Astrocyte of the hippocampus (primary cell): ENCODE data around the gene YOD1.

Experiments
- DNase-seq: peaks from one replicate; pipeline ENCODE4 v3.0.0; 2011; ENCODE audit warnings: low read depth, low spot score

Gene YOD1

GRCh38 chr1:207073906-207074820 lies 23.2 kb upstream of the YOD1 start:
- no peak for DNase-seq

DNA sequence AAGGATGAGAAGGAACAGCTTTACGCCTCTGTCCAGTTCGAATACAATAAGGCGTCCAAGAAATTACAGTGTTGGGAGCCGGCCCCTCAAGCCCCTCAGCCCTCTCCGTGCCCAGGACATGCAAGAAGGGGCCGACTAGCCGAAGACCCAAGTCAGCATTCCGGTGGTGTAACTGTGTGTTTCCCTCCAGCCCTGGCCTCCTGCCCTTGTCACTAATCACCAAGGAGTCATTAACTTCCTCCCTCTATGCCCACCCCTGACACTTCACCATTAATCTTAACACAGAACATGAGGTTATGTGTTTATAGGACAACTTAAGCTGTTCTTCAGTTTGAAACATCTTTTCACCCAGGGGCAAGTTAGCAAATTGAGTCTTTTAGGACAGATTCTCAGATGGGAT lies 21.2 kb upstream of the YOD1 start:
- no peak for DNase-seq

DNA sequence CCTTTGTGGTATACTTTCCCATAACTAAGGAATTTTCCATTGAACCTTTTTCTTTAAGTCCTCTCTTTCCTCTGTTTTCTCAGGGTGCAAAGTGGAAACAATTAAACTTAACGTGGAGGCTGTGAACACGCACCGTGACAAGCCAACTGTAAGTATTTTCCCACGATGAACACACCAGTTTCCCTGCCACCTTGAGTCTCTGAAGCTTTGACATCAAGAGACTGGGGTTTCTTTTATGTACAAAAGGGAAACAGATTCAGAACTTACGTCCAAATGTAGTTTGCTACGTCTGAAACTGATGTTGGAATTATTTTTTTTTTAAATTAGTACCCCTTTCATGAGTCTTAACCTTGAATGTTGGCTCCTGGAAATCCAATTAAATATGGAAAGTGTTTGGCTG lies 20.4 kb upstream of the YOD1 start:
- no peak for DNase-seq

- no peak for DNase-seq
Observed at GRCh38 chr1:207070811-207071210, 19.8 kb upstream of the YOD1 start.

GRCh38 chr1:207069858-207070506 lies 19.0 kb upstream of the YOD1 start:
- DNase-seq = no peak

GRCh38 chr1:207069061-207069460 lies 18.1 kb upstream of the YOD1 start:
- no peak for DNase-seq

DNA sequence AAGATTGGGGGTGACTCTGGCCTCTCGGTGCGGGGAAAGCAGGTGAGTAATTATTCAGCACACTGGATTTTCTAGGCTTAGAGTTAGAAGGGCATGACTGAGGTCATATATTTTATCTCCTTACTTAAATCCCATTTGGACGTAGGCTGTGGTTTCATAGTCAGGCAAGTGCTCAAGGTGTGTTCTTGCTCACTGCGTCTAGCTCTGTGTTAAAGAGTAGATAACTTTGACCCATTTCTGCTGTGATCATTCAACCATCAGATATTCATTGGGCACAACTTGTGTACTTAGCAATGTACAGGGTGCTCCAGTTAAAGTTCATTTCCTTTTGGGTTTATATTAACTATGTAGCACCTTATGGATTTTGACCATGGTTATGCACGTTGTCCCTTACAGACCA lies 16.7 kb upstream of the YOD1 start:
- no peak for DNase-seq

DNA sequence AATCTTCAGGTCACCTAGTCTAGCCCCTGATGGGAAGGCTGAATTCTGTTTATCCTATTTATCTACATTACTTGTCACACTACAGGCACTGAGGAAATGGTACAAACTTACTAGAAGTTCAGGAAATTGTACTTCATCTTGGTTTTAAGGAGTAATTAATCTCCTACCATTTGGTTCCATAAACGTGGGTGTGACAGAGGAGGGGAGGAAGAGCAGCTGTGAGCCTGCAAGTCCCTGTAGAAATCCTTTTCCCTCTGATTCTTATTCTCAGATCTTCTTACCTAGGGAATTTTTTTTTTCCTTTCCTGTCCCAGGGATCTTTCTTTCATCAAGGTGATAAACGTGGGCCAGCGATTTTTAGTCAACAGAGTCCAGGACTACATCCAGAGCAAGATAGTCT lies 16.2 kb upstream of the YOD1 start:
- no peak for DNase-seq

DNA sequence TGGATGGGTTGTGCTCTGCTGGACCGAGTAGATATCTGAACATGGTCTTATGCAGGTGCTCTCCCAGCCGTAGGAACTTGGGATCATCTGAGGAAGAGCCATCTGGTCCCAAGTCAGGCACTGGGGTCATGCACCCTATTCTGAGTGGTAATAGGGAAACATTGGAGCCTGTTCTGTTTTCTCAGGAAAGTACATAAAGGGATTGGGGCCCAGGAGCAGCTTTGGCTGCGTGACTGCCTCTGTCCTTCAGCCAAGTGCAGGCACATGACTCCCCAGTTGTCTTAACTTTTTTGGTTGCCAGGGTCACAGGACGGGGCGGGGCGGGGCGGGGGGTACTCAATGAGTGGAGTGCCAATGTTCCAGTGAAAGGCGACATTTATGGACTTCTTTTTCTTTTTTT lies 13.6 kb upstream of the YOD1 start:
- DNase-seq = no peak

- DNase-seq = no peak
Observed at GRCh38 chr1:207063014-207063413, 12.0 kb upstream of the YOD1 start.

- no peak for DNase-seq
Observed at GRCh38 chr1:207062058-207062457, 11.1 kb upstream of the YOD1 start.

DNA sequence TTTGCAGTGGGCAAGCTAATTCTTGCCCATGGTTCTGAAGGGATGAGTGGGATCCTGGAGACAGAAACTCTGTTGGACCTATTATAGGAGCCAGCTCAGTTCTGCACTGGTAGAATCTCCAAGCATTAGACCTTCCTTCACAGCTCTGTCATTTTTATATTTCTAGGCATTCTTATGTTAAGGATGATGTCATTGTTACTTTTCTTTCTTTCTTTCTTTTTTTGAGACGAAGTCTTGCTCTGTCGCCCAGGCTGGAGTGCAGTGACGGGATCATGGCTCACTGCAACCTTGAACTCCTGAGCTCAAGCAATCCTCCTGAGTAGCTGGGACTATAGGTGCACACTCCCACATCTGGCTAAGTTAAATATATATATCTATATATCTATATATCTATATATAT lies 9.6 kb upstream of the YOD1 start:
- DNase-seq = no peak

DNA sequence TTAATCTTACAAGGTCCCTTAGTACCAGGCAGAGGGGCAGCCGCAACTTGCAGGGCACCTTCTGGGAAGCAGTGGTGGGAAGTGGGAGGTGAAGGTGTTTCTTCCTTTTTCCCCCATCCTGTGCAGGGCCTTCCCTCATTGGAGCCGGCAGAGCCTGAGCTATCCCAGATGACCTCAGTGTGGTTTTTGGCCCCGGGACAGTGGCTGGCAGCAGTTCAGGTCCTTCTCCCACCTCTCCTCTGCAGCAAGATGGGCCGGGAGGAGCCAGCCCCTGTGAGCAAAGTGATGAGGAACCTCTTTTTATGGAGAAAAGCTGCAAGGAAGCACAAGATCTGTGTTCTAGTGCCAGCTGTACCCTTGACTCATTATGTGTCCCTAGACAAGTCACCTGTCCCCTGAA lies 8.9 kb upstream of the YOD1 start:
- no peak for DNase-seq

- no peak for DNase-seq
Observed at GRCh38 chr1:207058878-207059867, 8.2 kb upstream of the YOD1 start.

- no peak for DNase-seq
Observed at GRCh38 chr1:207058252-207058651, 7.2 kb upstream of the YOD1 start.

- DNase-seq = no peak
Observed at GRCh38 chr1:207056673-207057072, 5.7 kb upstream of the YOD1 start.

GRCh38 chr1:207055386-207056001 lies 4.5 kb upstream of the YOD1 start:
- DNase-seq = no peak

DNA sequence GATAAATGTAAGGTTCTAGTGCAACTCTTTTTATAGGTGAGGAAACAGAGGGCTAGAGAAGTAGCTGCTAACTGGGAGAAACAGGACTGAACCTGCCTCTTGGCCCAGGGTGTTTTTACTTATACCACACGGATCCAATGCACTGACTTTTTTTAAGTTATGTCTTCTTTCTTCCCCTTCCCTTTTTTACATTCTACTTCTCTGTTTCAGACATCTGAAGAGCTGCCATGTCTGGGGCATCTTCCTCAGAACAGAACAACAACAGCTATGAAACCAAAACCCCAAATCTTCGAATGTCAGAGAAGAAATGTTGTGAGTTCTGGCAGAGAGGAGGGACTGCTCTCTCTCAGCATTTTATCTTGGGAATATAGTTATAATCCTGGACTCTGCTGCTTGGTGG lies 3.5 kb upstream of the YOD1 start:
- no peak for DNase-seq

DNA sequence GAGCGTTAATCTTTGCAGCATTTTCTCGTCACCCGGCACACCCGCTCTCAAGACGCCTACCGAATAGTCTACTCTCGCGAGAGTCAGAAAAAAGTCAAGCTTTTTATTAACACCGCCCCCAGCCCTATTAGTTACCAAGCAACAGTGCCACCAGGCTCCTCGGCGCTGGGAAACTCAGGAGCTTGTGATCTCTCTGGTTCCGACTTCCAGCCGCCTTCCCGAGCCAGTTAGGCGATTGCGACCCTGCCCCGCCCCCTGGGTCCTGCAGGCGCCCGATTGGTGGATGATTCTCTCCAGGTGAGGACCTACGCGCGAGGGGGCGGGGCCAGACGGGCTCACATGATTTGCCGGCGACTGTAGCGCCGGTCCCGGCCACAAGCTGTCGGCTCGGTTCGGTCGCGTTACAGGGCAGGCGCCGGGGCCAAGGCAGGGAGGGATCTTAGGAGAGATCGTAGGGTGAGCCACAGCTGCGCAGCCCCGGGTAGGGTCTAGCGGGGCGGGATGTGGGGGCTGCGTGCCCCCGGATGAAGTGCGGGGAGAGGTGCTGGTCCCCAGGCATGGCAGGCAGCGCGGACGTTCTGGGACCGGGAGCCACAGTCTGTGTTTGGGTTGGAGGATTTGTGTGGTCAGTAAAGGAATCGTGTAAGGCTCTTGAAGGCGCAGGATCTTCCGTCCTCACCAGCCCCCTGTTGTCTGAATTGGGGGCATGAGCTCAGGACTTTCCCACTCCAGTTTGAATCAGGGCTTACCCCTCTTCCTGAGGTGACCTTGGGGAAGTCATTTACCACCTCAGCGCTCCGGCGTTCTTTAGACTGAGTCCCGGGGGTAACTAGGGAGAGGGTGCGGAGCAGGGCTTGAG lies 2.1 kb upstream of the YOD1 start, which contains the start of gene PFKFB2:
Gene PFKFB2, plus strand, starts transcription at position 365 of the 859 bp plus-strand sequence. CDS start 1,443 bp downstream, outside the sequence.
- DNase-seq = peak; percentile 97

DNA sequence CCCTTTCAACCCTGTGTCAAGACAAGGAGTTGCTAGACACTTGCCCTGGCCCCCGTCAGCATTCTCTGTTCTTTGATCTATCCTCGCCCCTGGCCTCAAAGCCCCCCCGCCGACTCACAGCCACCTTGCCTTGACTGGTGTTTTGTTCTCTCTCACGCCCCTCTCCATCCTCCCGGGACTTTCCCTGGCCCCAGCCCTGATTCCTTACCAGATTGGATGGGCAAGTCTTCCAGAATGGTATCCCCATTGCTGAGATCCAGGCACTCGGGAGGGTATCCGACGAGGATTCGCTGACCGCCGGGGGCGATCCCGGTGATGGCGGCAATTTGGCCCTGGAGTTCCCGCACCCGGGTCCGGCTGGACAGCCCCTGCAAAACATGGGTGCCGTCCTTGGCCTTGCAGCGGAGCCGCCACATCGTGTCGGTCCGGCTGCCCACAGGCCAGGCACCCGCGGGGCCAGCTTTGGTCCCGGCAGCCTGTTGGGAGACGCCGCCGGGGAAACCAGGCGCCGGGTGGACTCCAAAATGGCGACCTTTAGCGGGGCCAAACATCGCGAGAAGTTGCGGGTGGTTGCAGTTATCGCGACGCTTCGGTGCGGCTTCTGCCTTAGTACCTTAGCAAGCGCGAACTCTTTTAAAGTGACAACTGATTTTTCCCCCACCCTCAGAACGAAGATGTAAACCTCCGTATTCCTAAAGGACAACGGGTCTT lies 373 bp downstream of the YOD1 start:
- DNase-seq = peak; percentile 97
